Measurements from ENCODE around the gene IREB2. TPM values are rescaled to one million over a fixed set of nuclear protein-coding genes. Genes with fewer than 3 reads are reported as not detected.

IREB2 gene
- total RNA-seq, 6 donors from 2014 or later = 26.8 to 51.3 (median 40.8) TPM

- TF ChIP-seq CTCF (IDR thresholded peaks at IDR 0.05) = no peak
- TF ChIP-seq EP300 (IDR thresholded peaks at IDR 0.05) = no peak
- no peak for TF ChIP-seq POLR2AphosphoS5 (IDR thresholded peaks at IDR 0.05)
- no peak for TF ChIP-seq POLR2A (IDR thresholded peaks at IDR 0.05)
- H3K4me1 ChIP-seq = peaks cover 32 to 60% (median 38%) of the 10 kb centered on the region in 4 donors
- peaks cover 0 to 28% (median 23%) of the 10 kb centered on the region in 4 donors for H3K36me3 ChIP-seq
- no peak overlapping the region for H3K4me3 ChIP-seq
- DNase-seq (no peak), ATAC-seq (ENCODE audit: low FRiP score in 2 of 2) (no peak)
- no peaks in the 10 kb centered on the region for H3K27me3 ChIP-seq
- peak overlapping the region in 2 of 4 donors; percentile 5 to 72 for H3K27ac ChIP-seq
- H3K9me3 ChIP-seq = no peaks in the 10 kb centered on the region
- WGBS, 2 donors = 59 to 66% methylated on average over 8 of the region's 8 CpGs
These were observed 11.4 kb downstream of the IREB2 start for GRCh38 chr15:78449220-78449999.

GRCh38 chr15:78450285-78450858 lies 12.4 kb downstream of the IREB2 start:
- TF ChIP-seq CTCF (IDR thresholded peaks at IDR 0.05) (no peak), EP300 (IDR thresholded peaks at IDR 0.05) (no peak), POLR2A (IDR thresholded peaks at IDR 0.05) (no peak), POLR2AphosphoS5 (IDR thresholded peaks at IDR 0.05) (no peak)
- no peak overlapping the region for H3K27ac ChIP-seq
- no peaks in the 10 kb centered on the region for H3K9me3 ChIP-seq
- no peak overlapping the region for H3K4me3 ChIP-seq
- no peak for DNase-seq
- no peaks in the 10 kb centered on the region for H3K27me3 ChIP-seq
- 63 to 76% methylated on average over 3 to 5 of the region's 5 CpGs for WGBS, 2 donors
- H3K36me3 ChIP-seq = peaks cover 0 to 24% (median 19%) of the 10 kb centered on the region in 4 donors
- peaks cover 39 to 65% (median 46%) of the 10 kb centered on the region in 4 donors for H3K4me1 ChIP-seq
- no peak for ATAC-seq (ENCODE audit: low FRiP score in 2 of 2)

- no peak for ATAC-seq (ENCODE audit: low FRiP score in 2 of 2)
- WGBS, 2 donors = 94 to 95% methylated on average over 3 of the region's 3 CpGs
- peaks cover 60 to 82% (median 65%) of the 10 kb centered on the region in 4 donors for H3K4me1 ChIP-seq
These were observed 14.5 kb downstream of the IREB2 start for GRCh38 chr15:78452485-78452884.

DNA sequence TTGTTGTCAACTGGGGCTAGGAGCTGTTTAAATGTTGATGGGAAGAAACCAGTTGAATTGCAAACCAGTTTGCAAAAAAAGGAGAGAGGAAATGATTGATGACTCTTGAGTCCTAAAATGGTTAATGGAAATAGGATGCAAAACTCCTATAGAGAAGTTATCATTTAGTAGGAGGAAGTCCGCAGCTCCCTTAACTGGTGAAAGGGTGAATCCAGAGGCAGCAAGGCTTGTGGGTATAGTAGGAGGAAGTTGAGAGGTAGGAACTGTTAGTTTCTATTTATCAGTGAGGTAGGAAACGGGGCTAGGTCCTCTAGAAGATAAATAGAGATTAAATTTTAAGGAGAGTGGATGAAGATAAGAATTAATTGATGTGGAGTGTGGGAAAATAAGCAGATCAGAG lies 15.4 kb downstream of the IREB2 start:
- TF ChIP-seq CTCF (IDR thresholded peaks at IDR 0.05) = no peak
- no peak for TF ChIP-seq EP300 (IDR thresholded peaks at IDR 0.05)
- TF ChIP-seq POLR2A (IDR thresholded peaks at IDR 0.05) = no peak
- no peak for TF ChIP-seq POLR2AphosphoS5 (IDR thresholded peaks at IDR 0.05)
- no peaks in the 10 kb centered on the region for H3K9me3 ChIP-seq
- no peaks in the 10 kb centered on the region for H3K27me3 ChIP-seq
- peaks cover 62 to 82% (median 63%) of the 10 kb centered on the region in 4 donors for H3K4me1 ChIP-seq
- 36 to 40% methylated on average over 2 of the region's 2 CpGs for WGBS, 2 donors
- ATAC-seq (ENCODE audit: low FRiP score in 2 of 2) = peak; percentile 38 to 66
- DNase-seq = peak in 1 of 2 donors; percentile 27
- H3K4me3 ChIP-seq = no peak overlapping the region
- H3K27ac ChIP-seq = peak overlapping the region in 1 of 4 donors; percentile 40
- H3K36me3 ChIP-seq = no peaks in the 10 kb centered on the region

More at GRCh38 chr15:78452485-78452884, 14.5 kb downstream of the IREB2 start:
- Histone ChIP-seq H3K36me3 (peaks cover 0 to 4% (median 3%) of the 10 kb centered on the region in 4 donors), H3K4me3 (no peak overlapping the region), H3K27ac (no peak overlapping the region), H3K27me3 (no peaks in the 10 kb centered on the region), H3K9me3 (no peaks in the 10 kb centered on the region)
- TF ChIP-seq CTCF (IDR thresholded peaks at IDR 0.05) (no peak), EP300 (IDR thresholded peaks at IDR 0.05) (no peak), POLR2A (IDR thresholded peaks at IDR 0.05) (no peak), POLR2AphosphoS5 (IDR thresholded peaks at IDR 0.05) (no peak)
- DNase-seq = no peak

Measured in upper lobe of left lung (tissue), 6 donors.